GM19099 (cell line): Measurements from ENCODE around the gene TSFM.

Experiments used
- POLR2A ChIP-seq: IDR thresholded peaks from 3 replicates; pipeline ENCODE4 v1.6.1; 2011; ENCODE audit warnings: low read depth; ENCODE audit not compliant: insufficient read length; ENCODE audit errors: extremely low read depth

TSFM gene

DNA sequence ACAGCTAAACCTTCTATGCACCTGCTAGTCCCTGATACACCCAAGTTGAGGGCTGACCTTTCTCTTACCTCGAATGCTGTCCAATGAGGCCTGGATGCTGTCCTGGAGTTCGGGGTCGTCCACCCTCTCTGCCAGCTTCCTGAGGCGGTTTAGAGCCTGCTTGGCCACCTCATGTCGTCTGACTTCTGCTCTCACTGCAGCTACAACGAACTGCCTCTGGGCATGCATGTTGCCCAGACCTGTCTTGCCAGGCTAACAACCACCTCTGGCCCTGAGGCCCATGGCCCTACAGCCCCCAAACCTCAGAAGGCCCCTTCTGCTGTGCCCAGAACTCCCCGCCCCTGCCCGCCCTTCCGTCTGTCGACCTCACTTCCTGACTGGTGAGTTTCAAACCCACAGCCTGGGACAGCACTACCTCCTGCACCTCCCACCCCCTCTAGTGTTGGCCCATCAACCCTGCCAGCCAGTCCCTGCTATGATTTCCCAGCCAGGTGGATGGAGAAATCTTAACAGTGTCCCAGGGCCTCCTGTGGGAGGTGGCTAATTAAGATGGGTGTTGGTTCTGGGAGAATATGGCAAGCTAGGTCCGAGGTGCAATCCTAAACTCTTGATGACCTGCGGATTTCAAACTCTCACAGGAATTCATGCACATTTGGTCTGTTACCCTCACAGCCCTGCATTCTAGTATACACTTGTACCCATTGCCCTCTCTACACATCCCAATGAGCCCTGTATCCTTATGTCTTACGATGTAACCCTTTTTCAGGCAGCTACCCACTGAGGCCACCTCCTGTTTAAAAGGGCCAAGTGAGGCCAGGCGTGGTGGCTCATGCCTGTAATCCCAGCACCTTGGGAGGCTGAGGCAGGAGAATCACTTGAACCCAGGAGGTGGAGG, 40.5 kb upstream of the TSFM start:
- TF ChIP-seq POLR2A = peak; percentile 55

DNA sequence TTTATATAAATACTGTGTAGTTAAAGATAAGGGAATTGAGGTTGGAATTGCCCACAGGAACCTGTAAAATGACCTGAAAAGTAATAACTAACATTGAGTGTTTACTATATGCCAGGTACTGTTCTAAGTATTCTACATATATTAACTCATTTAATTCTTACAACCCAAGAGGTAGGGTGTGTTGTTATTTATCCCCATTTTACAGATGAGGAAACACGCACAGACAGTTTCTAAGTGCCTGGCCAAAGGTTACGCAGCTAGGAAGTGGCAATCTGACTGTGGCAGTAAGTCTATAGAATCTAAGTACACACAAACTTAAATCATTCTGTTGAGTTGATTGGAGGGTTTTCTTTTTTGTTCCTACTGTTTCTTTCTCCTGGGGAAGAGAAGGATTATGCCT, 38.8 kb upstream of the TSFM start:
- no peak for TF ChIP-seq POLR2A

DNA sequence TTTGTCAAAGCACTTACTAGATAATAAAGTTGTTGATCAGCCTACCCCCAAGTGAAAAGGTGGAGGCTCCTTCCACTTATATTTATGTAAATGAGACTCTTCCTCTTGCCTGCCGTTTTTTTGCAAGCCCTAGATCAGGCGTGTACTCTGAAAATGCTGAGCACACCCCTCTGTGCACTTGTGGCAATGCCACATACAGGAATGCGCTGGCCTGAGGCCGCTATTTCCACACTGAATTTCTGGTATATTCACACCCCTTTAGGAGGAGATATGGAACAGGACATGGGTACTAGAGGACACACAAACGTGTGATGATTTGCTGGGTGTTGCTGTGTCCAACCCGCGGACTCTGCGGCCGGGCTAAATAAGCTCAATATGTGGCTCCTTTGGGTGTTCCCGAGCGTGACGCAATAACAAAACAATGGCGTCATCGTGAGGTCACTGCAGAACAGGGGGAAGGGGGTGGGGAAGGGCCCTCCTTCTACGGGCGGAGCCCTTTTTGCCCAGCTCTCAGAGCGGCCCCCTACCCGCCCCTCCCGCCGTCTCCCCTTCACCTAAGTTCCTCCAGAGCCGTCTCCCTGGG, 38.3 kb upstream of the TSFM start:
- TF ChIP-seq POLR2A = no peak

DNA sequence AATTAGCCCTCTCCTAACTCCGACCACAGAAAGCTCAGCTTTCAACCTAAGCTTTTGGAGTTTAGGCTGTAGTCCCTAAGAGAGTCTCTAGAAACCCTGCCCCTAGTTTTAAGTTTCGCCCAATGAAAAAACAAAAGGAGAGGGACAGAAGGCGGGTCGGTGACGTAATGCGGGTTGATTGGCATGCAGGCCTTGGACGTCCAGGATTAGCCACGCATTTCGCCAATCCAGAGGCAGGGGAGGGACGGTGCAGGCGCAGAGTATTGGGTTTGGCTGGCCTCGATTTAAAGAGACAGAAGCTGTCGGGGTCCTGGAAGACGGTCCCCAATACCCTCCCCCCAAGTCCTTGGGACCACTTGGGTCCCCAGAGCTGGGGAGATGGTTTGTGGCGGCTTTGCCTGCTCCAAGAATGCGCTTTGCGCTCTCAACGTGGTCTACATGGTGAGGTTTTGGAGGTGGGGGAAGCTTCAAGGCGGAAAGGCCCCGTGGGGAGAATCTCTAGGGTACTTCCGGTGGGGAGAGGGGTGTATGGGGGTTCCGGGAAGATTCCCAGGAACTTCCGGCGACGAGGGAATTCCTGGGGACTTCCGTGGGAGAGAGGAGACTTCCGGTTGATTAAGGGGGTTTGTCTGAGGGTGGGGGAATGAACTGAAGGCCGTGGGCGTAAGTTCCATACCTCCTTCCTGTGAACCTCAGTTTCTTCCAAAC, 37.7 kb upstream of the TSFM start, which contains the start of gene TSPAN31:
TSPAN31 (plus strand) TSS at position 263 of the 708 bp plus-strand sequence; CDS start at position 379, 116 bp downstream.
- TF ChIP-seq POLR2A = peak; percentile 58

DNA sequence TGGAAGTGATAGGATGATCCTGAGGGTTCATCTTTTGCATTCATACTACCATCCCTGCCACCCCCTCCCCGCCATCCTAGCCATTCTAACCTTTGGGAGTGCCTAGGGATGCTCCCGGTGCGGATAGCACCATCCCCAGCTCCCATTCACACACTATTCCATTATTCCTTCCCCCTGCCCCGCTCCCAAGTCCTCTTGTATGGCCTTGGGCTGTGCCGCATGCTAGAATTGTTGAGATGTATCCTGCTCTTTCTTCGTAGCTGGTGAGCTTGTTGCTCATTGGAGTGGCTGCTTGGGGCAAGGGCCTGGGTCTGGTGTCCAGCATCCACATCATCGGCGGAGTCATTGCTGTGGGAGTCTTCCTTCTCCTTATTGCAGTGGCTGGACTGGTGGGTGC, 37.1 kb upstream of the TSFM start:
- TF ChIP-seq POLR2A = no peak

DNA sequence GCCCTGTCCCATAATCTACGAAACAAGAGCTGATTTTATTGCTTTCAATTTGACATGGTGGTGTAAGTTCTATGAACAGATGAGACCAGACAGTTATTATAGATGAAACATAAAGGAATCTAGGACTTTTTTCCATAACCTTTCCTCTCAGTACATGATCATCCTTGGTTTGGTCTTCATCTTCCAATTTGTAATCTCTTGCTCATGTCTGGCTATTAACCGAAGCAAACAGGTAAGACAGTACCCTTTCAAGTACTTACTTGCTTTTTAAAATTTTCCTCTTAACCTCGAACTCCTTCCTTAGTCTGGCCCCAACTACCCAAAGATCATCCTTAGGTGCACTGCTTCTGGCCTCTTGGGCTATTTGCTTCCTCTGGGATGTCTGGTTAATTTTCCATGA, 36.6 kb upstream of the TSFM start:
- TF ChIP-seq POLR2A = no peak

DNA sequence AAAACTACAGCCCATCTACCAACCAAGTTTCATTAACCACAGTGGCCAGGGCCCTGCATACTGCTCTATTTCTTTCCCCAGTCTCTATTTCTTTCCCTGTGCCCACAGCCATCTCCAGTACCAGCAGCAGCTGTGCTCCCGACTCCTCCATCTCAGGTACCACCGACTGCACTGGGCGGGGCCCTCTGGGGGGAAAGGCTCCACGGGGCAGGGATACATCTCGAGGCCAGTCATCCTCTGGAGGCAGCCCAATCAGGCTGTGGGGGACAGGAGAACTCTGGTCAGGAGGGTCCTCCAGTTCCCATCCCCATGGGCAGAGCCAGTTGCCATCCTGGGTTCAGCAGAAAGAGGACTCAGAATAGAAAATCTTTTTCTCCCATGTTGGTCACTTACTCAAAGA, 33.5 kb upstream of the TSFM start:
- no peak for TF ChIP-seq POLR2A

DNA sequence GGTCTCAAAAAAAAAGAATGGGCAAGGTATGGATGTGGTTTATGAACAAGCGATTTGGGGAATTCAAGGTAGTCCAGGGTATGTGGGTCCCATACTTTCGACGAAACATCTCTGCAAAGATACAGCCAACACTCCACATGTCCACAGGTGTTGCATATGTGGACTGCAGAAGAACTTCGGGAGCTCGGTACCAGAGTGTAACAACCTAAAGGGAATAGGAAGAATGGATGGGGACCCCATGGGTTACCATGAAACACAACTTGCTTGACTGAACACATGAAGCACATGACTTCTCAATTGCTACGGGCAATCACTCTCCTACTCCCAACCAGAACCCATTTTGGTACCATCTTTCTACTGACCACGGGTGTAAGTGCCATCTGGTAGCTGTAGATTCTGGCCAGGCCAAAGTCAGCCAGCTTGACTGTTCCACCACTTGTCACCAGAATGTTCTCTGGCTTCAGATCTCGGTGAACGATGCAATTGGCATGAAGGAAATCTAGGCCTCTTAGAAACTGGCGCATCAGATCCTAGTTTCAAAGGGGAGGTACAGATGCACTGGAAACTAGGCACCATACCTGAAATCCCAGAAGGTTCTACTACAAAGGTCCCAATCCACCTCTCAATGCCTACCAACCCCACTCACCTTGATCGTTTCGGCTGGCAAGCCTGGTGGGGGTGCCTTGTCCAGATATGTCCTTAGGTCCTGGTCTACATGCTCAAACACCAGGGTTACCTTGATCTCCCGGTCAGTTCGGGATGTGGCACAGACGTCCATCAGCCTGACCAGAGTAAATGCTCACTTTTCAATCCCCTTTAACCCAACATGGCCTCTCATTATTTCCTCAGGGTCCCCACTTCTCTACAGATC, 31.8 kb upstream of the TSFM start:
- peak; percentile 33 for TF ChIP-seq POLR2A

DNA sequence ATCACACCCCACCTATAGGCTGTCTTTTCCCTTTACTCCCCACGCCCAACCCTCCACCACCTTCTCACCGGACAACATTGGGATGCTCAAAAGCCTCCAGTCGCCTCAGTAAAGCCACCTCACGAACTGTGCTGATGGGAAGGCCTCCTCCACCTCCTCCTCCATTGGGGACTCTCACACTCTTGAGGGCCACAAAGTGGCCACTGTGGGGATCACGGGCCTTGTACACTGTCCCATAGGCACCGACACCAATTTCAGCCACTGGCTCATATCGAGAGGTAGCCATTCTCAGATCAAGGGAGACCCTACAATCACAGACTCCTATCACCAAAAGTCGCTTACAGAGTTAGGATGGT, 31.2 kb upstream of the TSFM start:
- no peak for TF ChIP-seq POLR2A

DNA sequence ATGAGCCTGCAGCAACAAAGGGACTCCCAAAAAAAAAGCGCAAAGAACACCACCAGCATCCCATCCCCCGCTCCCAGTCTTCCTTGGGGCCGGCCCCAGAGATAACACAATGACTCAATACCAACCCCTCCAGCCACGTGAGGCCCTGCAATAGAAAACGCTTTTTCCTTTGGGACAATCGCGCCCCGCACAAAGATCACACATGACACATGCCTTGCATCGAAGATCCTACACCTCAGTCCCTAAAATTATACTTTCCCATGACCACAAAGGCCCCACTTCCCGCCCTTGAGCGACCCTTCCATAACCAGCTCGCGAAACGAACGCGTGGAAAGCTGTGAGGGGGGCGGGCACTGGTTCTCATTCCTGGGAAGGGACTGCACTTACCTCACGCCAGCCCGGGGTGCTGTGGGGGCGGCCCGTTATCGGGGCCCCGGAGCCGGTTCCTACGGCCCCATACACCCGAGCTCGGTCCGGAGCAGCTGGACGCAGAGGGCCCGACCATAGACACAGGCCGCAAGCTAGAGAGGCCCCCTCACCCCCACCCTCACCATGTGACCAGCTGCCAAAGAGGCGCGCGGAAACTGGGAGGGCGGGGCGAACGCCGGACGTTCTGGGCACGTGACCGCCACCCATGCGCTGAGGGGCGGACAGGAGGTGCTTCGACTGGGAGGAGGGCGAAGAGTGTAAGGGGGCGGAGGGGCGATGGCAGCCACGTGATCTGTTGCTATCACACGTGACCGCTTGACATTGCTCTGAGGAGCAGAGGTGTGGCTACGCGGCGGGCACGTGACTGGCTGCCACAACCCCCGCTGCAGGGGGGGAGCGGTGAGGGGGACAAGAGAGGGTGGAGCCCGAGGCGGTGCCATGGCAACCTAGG, 30.6 kb upstream of the TSFM start, which contains the start of gene CDK4:
CDK4 (minus strand) TSS at position 523 of the 880 bp plus-strand sequence. CDS start 593 bp downstream, outside the sequence.
- TF ChIP-seq POLR2A = peak; percentile 71

DNA sequence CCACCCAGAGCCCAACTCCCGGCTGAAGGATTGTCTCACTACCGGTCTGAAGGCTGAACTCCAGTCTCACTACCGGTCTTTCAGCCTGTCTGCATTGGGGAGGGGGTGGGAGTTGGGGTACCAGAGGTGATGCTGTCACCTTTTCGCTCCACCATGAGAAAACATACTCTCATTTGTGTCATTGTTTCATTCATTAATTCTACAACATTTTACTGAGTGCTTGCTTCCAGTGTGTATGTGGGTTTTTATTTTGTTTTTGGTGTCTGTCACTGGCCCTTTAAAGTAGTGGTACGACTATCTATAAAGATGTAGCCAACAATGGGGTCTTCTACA, 30.0 kb upstream of the TSFM start:
- no peak for TF ChIP-seq POLR2A

DNA sequence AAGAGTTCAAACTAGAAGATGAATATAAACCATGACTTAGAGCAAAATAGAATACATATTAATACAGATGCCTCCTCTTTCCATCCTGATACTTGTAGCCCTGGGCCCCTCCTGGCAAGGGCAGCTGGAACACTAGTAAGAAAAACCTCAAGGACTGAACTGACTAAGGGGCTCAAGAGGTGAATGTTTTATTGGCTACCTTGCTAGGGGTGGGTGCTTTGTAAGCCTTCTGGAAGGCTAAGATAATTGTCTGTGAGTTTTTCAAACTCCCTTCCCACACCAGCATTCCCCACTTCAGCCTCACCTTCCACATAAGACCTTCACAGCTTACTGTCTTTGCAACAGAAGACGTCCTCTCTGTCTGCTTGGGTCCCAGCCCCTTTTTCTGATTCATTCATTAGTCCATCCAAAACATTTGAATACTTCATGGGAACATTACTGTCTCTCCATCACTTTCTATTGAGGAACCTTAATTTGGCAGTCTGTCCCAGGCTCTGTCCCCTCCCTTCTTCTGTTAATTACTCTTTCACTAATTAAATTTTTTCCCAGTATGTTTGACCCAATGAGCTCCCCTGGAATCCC, 28.7 kb upstream of the TSFM start:
- TF ChIP-seq POLR2A = no peak

DNA sequence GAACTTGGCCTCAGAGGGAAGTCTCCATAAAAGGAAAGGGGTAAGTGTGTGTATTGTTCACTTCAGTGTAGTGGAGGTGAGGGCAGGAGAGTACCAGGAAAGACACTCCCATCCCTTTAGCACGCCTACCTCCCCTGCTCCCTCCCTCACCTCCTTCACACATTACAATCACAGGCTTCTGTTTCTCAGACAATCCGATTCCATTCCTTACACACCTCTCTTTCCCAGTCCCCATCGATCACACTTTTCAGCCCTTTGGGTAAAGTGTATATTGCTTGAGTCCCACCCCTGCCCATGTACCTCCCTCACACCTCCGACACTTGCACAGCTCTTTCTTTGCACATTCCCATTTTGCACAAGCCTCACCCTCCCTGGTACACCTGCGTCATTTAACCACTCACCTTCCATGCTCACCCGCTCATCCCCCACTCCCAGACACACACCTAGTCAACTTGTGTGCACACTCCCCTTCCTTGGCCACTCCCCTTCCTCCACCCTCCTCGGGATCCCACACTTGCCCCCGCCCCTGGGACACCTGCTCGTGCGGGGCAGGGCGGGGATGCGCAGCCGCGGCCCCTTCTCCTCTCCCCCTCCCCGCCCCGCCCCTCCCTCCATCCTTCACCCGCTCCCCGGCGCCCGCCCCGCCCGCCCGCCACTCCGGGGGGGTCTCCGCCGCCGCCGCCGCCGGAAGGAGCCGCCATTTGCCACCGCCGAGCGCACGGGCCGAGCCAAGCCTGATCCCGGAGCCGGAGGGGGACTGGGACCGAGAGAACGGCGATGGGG, 28.0 kb upstream of the TSFM start, which contains the start of gene MARCHF9:
MARCHF9 (plus strand) TSS at position 693 of the 783 bp plus-strand sequence. CDS start 426 bp downstream, outside the sequence.
- no peak for TF ChIP-seq POLR2A
